Osteoblast (primary cell): ENCODE results near the gene GRPEL2. TPM values are rescaled to one million over a fixed set of nuclear protein-coding genes. Genes with fewer than 3 reads are reported as not detected.

Experiments
- DNase-seq: peaks from one replicate; pipeline ENCODE4 v3.0.0; 2011; ENCODE audit warnings: low spot score, mixed read lengths; ENCODE audit not compliant: insufficient read length; ENCODE audit errors: missing footprints
- H2AFZ ChIP-seq: 2 replicates; pipeline ENCODE4 v1.6.0; 2011; ENCODE audit warnings: mild to moderate bottlenecking, low read length
- H3K27ac ChIP-seq: 2 replicates; pipeline ENCODE4 v1.5.1; 2011; ENCODE audit warnings: mild to moderate bottlenecking, low read depth, low read length, moderate library complexity
- H3K27me3 ChIP-seq: 2 replicates; pipeline ENCODE4 v1.6.0; 2012; ENCODE audit warnings: mild to moderate bottlenecking, control low read depth, inconsistent platforms, low read length, moderate library complexity; ENCODE audit not compliant: insufficient read depth
- H3K36me3 ChIP-seq: 2 replicates; pipeline ENCODE4 v1.5.1; 2011; ENCODE audit warnings: mild to moderate bottlenecking, low read length, control low read depth, moderate library complexity; ENCODE audit not compliant: insufficient read depth
- H3K4me1 ChIP-seq: 2 replicates; pipeline ENCODE4 v1.5.1; 2011; ENCODE audit warnings: mild to moderate bottlenecking, low read length, control low read depth, moderate library complexity; ENCODE audit not compliant: insufficient read depth
- H3K4me2 ChIP-seq: 2 replicates; pipeline ENCODE4 v1.6.0; 2011; ENCODE audit warnings: mild to moderate bottlenecking, low read length; ENCODE audit not compliant: insufficient read depth
- H3K4me3 ChIP-seq: fragments of 200-600 bp; sonication (generic); 3 replicates; pipeline ENCODE4 v1.5.1; 2012; ENCODE audit warnings: mild to moderate bottlenecking, low read length, inconsistent platforms; ENCODE audit not compliant: insufficient read depth
- H3K79me2 ChIP-seq: 2 replicates; pipeline ENCODE4 v1.6.0; 2012; ENCODE audit warnings: mild to moderate bottlenecking, low read length, control low read depth, inconsistent platforms; ENCODE audit not compliant: insufficient read depth
- H3K9me3 ChIP-seq: 2 replicates; pipeline ENCODE4 v1.5.1; 2011; ENCODE audit warnings: low read depth, low read length, control low read depth
- H4K20me1 ChIP-seq: 2 replicates; pipeline ENCODE4 v1.6.0; 2012; ENCODE audit warnings: mild to moderate bottlenecking, low read length, control low read depth; ENCODE audit not compliant: insufficient read depth
- total RNA-seq: library from RNA; depleted of rRNA; stranded (reverse); fragments of >200 nt; gene quantifications from 2 replicates; pipeline ENCODE4 v1.2.3, GENCODE V29; 2012
- TF ChIP-seq, protein P1 (sequence below): IDR thresholded peaks from 2 replicates; pipeline ENCODE4 v1.5.1; 2011; ENCODE audit warnings: mild to moderate bottlenecking, low read depth, low read length, moderate library complexity; ENCODE audit errors: extremely low read depth

Gene GRPEL2
- total RNA-seq, 1 donor = 34.7 TPM

DNA sequence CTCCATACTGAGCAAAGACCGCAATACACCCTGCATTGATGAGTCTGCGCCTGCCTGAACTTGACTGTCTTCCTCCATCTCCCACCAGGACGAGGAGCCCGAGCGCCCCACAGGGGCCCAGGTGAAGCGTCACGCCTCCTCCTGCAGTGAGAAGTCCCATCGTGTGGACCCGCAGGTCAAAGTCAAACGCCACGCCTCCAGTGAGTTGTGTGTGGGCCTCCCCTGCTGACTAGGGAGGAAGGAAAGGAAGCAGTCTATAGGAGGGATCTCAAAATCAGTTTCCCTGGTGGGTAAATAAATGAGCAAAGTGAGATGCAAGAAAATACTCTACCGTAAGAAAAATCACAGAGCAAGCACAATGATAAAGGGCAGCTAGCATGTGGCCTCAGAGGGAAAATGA, 22.8 kb upstream of the GRPEL2 start:
- Histone ChIP-seq H3K4me2 (no peak overlapping the region), H3K79me2 (no peaks in the 10 kb centered on the region), H3K36me3 (no peaks in the 10 kb centered on the region), H3K27ac (no peak overlapping the region), H4K20me1 (no peaks in the 10 kb centered on the region), H3K27me3 (no peaks in the 10 kb centered on the region), H3K4me1 (peaks cover 23% of the 10 kb centered on the region), H3K4me3 (no peak overlapping the region), H3K9me3 (no peaks in the 10 kb centered on the region), H2AFZ (no peak overlapping the region)
- no peak for DNase-seq
- TF ChIP-seq, protein P1, sequence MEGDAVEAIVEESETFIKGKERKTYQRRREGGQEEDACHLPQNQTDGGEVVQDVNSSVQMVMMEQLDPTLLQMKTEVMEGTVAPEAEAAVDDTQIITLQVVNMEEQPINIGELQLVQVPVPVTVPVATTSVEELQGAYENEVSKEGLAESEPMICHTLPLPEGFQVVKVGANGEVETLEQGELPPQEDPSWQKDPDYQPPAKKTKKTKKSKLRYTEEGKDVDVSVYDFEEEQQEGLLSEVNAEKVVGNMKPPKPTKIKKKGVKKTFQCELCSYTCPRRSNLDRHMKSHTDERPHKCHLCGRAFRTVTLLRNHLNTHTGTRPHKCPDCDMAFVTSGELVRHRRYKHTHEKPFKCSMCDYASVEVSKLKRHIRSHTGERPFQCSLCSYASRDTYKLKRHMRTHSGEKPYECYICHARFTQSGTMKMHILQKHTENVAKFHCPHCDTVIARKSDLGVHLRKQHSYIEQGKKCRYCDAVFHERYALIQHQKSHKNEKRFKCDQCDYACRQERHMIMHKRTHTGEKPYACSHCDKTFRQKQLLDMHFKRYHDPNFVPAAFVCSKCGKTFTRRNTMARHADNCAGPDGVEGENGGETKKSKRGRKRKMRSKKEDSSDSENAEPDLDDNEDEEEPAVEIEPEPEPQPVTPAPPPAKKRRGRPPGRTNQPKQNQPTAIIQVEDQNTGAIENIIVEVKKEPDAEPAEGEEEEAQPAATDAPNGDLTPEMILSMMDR = no peak

DNA sequence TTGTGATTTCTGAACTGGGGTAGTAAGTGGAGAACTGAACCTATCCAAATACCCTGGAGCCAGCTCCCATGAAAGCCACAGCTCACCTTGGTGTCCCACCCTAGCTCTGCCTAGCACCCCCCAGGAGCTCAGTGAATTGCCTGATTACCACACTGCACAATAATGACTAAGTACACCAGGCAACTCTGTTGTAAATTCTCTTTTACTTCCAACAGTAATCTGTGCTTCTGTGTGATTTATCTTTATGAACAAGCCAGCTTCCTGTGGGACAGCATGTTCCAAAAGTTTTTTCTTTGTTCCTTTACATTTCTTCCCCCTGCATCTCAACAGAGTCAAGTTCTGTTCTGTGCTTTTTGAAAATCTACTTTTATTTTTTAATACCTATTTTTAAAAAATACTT, 22.1 kb upstream of the GRPEL2 start:
- no peaks in the 10 kb centered on the region for H3K27me3 ChIP-seq
- H3K4me2 ChIP-seq = no peak overlapping the region
- no peaks in the 10 kb centered on the region for H3K79me2 ChIP-seq
- H3K9me3 ChIP-seq = no peaks in the 10 kb centered on the region
- no peaks in the 10 kb centered on the region for H3K36me3 ChIP-seq
- H2AFZ ChIP-seq = peak overlapping the region; percentile 21
- DNase-seq = no peak
- H3K4me3 ChIP-seq = no peak overlapping the region
- peaks cover 23% of the 10 kb centered on the region for H3K4me1 ChIP-seq
- no peaks in the 10 kb centered on the region for H4K20me1 ChIP-seq
- peak overlapping the region; percentile 40 for H3K27ac ChIP-seq
- TF ChIP-seq, protein P1 = no peak

DNA sequence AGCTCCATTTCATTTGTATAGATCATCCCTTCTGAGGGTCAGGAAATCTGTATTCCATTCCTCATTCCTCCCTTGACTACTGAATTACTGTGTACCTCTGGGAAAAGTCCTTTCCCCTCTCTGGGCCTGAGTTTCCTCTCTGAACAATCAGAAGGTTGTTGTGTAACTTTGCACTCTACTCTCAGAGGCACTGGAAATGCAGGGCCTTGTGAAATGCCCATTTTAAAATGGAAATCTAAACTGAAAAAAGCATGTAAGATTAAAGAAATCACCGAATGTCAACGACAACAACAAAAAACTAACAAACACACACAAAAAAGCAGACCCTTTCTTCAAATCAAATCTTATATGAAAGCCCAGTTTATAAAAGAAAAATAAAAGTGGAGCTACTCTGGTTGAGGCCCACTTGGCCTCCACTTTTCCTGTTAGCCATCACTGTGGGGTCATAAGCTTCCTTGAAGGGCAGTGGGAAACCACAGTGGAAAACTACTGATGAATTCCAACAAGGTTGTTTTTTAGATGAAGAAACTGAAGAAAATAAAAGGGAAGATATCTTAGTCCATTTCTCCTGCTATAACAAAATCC, 21.6 kb upstream of the GRPEL2 start:
- Histone ChIP-seq H2AFZ (peak overlapping the region; percentile 35), H3K79me2 (no peaks in the 10 kb centered on the region), H3K4me3 (no peak overlapping the region), H3K9me3 (no peaks in the 10 kb centered on the region), H4K20me1 (no peaks in the 10 kb centered on the region), H3K36me3 (no peaks in the 10 kb centered on the region), H3K27ac (peak overlapping the region; percentile 40), H3K4me2 (no peak overlapping the region), H3K4me1 (peaks cover 23% of the 10 kb centered on the region), H3K27me3 (no peaks in the 10 kb centered on the region)
- no peak for DNase-seq
- TF ChIP-seq, protein P1 = no peak

DNA sequence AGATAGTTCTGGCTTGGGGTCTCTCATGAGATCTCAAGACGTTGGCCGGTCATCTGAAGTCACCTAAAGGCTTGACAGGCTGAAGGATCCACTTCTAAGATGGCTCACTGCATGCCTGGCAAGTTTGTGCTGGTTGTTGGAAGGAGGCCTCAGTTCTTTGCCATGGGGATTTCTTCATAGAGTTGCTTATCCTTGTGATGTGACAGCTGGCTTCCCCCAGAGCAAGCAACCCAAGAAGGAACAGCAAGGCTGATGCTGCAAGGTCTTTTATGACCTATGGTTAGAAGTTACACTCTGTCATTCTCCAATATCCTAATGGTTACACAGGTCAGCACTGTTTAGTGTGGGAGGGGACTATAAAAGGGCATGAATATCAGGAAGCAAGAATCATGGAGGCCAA, 20.7 kb upstream of the GRPEL2 start:
- Histone ChIP-seq H3K9me3 (no peaks in the 10 kb centered on the region), H3K36me3 (no peaks in the 10 kb centered on the region), H3K27me3 (no peaks in the 10 kb centered on the region), H3K4me1 (peaks cover 23% of the 10 kb centered on the region), H3K4me3 (no peak overlapping the region), H3K27ac (no peak overlapping the region), H2AFZ (no peak overlapping the region), H3K4me2 (no peak overlapping the region), H4K20me1 (no peaks in the 10 kb centered on the region), H3K79me2 (no peaks in the 10 kb centered on the region)
- no peak for DNase-seq
- TF ChIP-seq, protein P1 = no peak
